ENCODE data around the gene INS.

The INS gene

GRCh38 chr11:2149864-2150847 lies 10.9 kb downstream of the INS start:
- H3K27me3 ChIP-seq (ENCODE audit: insufficient read depth, low read length, poor library complexity), result peaks cover 24% of the 10 kb centered on the region
- DNase-seq, result no peak
- ATAC-seq (ENCODE audit: insufficient read depth, low read depth), result no peak
- no peaks in the 10 kb centered on the region for H3K9me3 ChIP-seq (ENCODE audit: insufficient read depth, low read length, severe bottlenecking)
- no peaks in the 10 kb centered on the region for H3K36me3 ChIP-seq (ENCODE audit: insufficient read depth, low read length)
- H3K9ac ChIP-seq (ENCODE audit: low read depth, low read length), result no peak overlapping the region
- peaks cover 19% of the 10 kb centered on the region for H4K20me1 ChIP-seq (ENCODE audit: insufficient read depth, low read length)
- no peak overlapping the region for H3K27ac ChIP-seq (ENCODE audit: low read length)
- no peaks in the 10 kb centered on the region for H3K79me2 ChIP-seq (ENCODE audit: insufficient read depth, low read length)
- H3K4me1 ChIP-seq (ENCODE audit: insufficient read depth, low read length), result peaks cover 5% of the 10 kb centered on the region
- no peak overlapping the region for H3K4me3 ChIP-seq (ENCODE audit: low read depth in 1 of 2, low read length in 2 of 2)
- H3K4me2 ChIP-seq (ENCODE audit: insufficient read depth, low read length), result no peak overlapping the region
- no peak overlapping the region for H2AFZ ChIP-seq (ENCODE audit: low read depth, low read length)
- TF ChIP-seq CTCF (IDR thresholded peaks at IDR 0.05; ENCODE audit: borderline replicate concordance, extremely low read depth, low read length, poor library complexity, severe bottlenecking), result peak; percentile 54
- no peak for TF ChIP-seq EZH2 (IDR thresholded peaks at IDR 0.05; ENCODE audit: borderline replicate concordance, low read depth, low read length, severe bottlenecking)

- Histone ChIP-seq H3K4me1 (ENCODE audit: insufficient read depth, low read length) (peaks cover 5% of the 10 kb centered on the region), H3K4me2 (ENCODE audit: insufficient read depth, low read length) (no peak overlapping the region), H3K27ac (ENCODE audit: low read length) (no peak overlapping the region), H3K27me3 (ENCODE audit: insufficient read depth, low read length, poor library complexity) (peaks cover 28% of the 10 kb centered on the region), H3K9me3 (ENCODE audit: insufficient read depth, low read length, severe bottlenecking) (no peaks in the 10 kb centered on the region), H3K79me2 (ENCODE audit: insufficient read depth, low read length) (no peaks in the 10 kb centered on the region), H3K36me3 (ENCODE audit: insufficient read depth, low read length) (no peaks in the 10 kb centered on the region), H3K9ac (ENCODE audit: low read depth, low read length) (no peak overlapping the region), H3K4me3 (ENCODE audit: low read depth in 1 of 2, low read length in 2 of 2) (no peak overlapping the region), H4K20me1 (ENCODE audit: insufficient read depth, low read length) (peaks cover 18% of the 10 kb centered on the region), H2AFZ (ENCODE audit: low read depth, low read length) (no peak overlapping the region)
- DNase-seq (no peak), ATAC-seq (ENCODE audit: insufficient read depth, low read depth) (no peak)
- no peak for TF ChIP-seq EZH2 (IDR thresholded peaks at IDR 0.05; ENCODE audit: borderline replicate concordance, low read depth, low read length, severe bottlenecking)
- no peak for TF ChIP-seq CTCF (IDR thresholded peaks at IDR 0.05; ENCODE audit: borderline replicate concordance, extremely low read depth, low read length, poor library complexity, severe bottlenecking)
Measured at GRCh38 chr11:2149460-2149859, 11.5 kb downstream of the INS start.

DNA sequence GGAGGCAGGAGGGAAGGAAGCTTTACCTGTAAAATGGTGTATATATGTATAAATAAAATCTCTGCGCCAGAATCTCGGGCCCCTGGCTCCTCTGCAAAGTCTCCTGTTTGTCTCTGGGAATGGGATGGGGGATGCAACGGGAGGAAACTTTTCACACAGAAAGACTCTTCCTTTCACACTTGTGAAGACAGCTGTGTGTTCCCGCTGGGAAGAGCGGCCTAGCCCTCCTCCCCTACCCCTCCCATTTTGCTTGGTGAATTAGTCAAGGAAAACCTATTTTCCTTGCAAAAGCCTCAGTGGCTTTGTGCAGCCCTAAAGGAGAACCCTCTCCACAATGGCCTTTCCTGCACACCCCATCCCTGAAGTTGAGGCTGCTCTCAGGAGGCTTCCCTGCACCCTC lies 12.4 kb downstream of the INS start:
- no peak for TF ChIP-seq EZH2 (IDR thresholded peaks at IDR 0.05; ENCODE audit: borderline replicate concordance, low read depth, low read length, severe bottlenecking)
- no peak for TF ChIP-seq CTCF (IDR thresholded peaks at IDR 0.05; ENCODE audit: borderline replicate concordance, extremely low read depth, low read length, poor library complexity, severe bottlenecking)
- DNase-seq, result no peak
- ATAC-seq (ENCODE audit: insufficient read depth, low read depth), result no peak
- no peak overlapping the region for H3K27ac ChIP-seq (ENCODE audit: low read length)
- H3K9me3 ChIP-seq (ENCODE audit: insufficient read depth, low read length, severe bottlenecking), result no peaks in the 10 kb centered on the region
- H2AFZ ChIP-seq (ENCODE audit: low read depth, low read length), result no peak overlapping the region
- peaks cover 5% of the 10 kb centered on the region for H3K4me1 ChIP-seq (ENCODE audit: insufficient read depth, low read length)
- no peaks in the 10 kb centered on the region for H3K36me3 ChIP-seq (ENCODE audit: insufficient read depth, low read length)
- H4K20me1 ChIP-seq (ENCODE audit: insufficient read depth, low read length), result peaks cover 18% of the 10 kb centered on the region
- no peak overlapping the region for H3K4me3 ChIP-seq (ENCODE audit: low read depth in 1 of 2, low read length in 2 of 2)
- no peaks in the 10 kb centered on the region for H3K79me2 ChIP-seq (ENCODE audit: insufficient read depth, low read length)
- H3K4me2 ChIP-seq (ENCODE audit: insufficient read depth, low read length), result no peak overlapping the region
- no peak overlapping the region for H3K9ac ChIP-seq (ENCODE audit: low read depth, low read length)
- peaks cover 28% of the 10 kb centered on the region for H3K27me3 ChIP-seq (ENCODE audit: insufficient read depth, low read length, poor library complexity)

All from DND-41 (cell line).